ENCODE data around the gene TTF2. TPM values are rescaled to one million over a fixed set of nuclear protein-coding genes. Genes with fewer than 3 reads are reported as not detected.

Gene TTF2
- total RNA-seq, 1 donor from 2014 or later: 11.1 TPM

DNA sequence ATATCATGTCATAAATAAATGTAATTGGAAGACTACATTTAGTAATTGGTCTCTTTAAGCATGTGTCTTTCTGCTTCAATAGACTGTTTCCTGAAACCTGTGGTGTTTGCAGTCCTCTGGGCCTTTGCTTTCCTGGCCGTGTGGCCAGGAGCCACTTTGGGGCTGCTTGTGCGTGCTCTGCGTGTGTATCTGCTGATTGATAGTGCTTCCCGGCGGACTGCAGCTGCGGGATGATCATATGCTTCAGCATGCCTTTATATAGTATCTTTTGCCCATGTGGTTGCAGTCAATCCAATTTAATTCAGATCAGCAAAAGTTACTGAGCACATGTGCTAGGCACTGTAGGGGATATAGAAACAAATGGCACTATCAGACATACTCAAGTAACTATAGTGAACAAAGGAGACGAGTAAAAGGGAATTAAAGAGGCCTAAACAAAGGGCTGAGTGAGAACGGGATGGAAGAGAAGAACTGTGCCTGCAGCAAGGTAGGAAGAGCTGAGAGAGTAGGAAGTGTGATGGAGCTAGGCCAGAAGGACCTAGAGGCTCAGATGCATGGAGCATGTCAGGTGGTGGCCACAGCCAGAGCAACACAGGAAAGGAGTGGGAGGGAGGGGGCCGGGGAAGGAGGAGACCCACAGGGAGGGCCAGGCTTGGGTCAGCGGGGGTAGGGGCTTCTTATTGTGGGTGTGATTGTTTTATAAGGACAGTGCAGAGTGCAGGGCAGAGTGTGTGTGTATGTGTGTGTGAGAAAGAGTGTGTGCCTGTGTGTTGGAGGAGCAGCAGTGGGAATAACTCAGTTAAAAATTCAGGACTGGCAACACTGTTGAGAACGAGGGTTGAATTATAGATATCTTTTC lies 27.2 kb upstream of the TTF2 start:
- no peak overlapping the region for H3K27ac Mint-ChIP-seq (ENCODE audit: unreplicated experiment)
- H3K4me3 Mint-ChIP-seq (ENCODE audit: unreplicated experiment): no peak overlapping the region
- H3K27me3 Mint-ChIP-seq (ENCODE audit: unreplicated experiment): no peaks in the 10 kb centered on the region
- peaks cover 22% of the 10 kb centered on the region for H3K4me1 Mint-ChIP-seq (ENCODE audit: unreplicated experiment)
- no peaks in the 10 kb centered on the region for H3K36me3 Mint-ChIP-seq (ENCODE audit: low read depth, unreplicated experiment)
- no peak for TF ChIP-seq CTCF (IDR thresholded peaks at IDR 0.05; ENCODE audit: unreplicated experiment)
- H3K9me3 Mint-ChIP-seq (ENCODE audit: unreplicated experiment): no peaks in the 10 kb centered on the region
- DNase-seq (ENCODE audit: low spot score): no peak

GRCh38 chr1:117033772-117034171 lies 26.4 kb upstream of the TTF2 start:
- Mint-ChIP-seq H3K27me3 (ENCODE audit: unreplicated experiment) (no peaks in the 10 kb centered on the region), H3K9me3 (ENCODE audit: unreplicated experiment) (no peaks in the 10 kb centered on the region), H3K4me3 (ENCODE audit: unreplicated experiment) (no peak overlapping the region), H3K36me3 (ENCODE audit: low read depth, unreplicated experiment) (no peaks in the 10 kb centered on the region), H3K4me1 (ENCODE audit: unreplicated experiment) (peaks cover 22% of the 10 kb centered on the region), H3K27ac (ENCODE audit: unreplicated experiment) (no peak overlapping the region)
- no peak for TF ChIP-seq CTCF (IDR thresholded peaks at IDR 0.05; ENCODE audit: unreplicated experiment)
- no peak for DNase-seq (ENCODE audit: low spot score)

DNA sequence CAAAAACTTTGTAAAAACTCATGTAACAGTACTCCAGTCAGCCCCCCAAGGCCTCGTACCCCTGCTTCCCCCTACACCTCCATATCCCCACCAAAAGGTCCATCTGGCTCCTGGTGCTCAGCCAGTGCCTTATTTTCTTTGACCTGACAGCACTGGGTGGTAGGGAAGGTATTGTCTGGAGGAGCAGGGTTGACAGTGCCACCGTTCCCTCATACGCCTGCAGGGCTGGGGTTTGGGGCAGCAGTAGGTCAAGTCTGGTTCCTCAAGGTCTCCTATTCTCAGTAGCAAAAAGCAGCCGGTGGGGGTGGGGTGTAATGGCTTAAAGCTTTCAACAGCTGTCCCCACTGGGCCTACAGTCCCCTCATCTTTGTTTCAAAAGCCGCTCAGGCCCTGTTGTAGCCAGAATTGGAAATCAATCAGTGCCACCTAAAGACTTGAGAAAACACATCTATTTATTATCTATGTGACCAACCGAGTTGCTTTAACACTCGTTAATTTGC lies 25.3 kb upstream of the TTF2 start:
- no peak overlapping the region for H3K4me3 Mint-ChIP-seq (ENCODE audit: unreplicated experiment)
- H3K27me3 Mint-ChIP-seq (ENCODE audit: unreplicated experiment): no peaks in the 10 kb centered on the region
- H3K27ac Mint-ChIP-seq (ENCODE audit: unreplicated experiment): no peak overlapping the region
- no peaks in the 10 kb centered on the region for H3K36me3 Mint-ChIP-seq (ENCODE audit: low read depth, unreplicated experiment)
- no peak for DNase-seq (ENCODE audit: low spot score)
- no peaks in the 10 kb centered on the region for H3K9me3 Mint-ChIP-seq (ENCODE audit: unreplicated experiment)
- TF ChIP-seq CTCF (IDR thresholded peaks at IDR 0.05; ENCODE audit: unreplicated experiment): no peak
- H3K4me1 Mint-ChIP-seq (ENCODE audit: unreplicated experiment): peaks cover 22% of the 10 kb centered on the region

GRCh38 chr1:117036018-117036461 lies 24.1 kb upstream of the TTF2 start:
- Mint-ChIP-seq H3K27me3 (ENCODE audit: unreplicated experiment) (no peaks in the 10 kb centered on the region), H3K4me3 (ENCODE audit: unreplicated experiment) (no peak overlapping the region), H3K36me3 (ENCODE audit: low read depth, unreplicated experiment) (no peaks in the 10 kb centered on the region), H3K9me3 (ENCODE audit: unreplicated experiment) (no peaks in the 10 kb centered on the region), H3K27ac (ENCODE audit: unreplicated experiment) (no peak overlapping the region), H3K4me1 (ENCODE audit: unreplicated experiment) (peaks cover 22% of the 10 kb centered on the region)
- no peak for TF ChIP-seq CTCF (IDR thresholded peaks at IDR 0.05; ENCODE audit: unreplicated experiment)
- DNase-seq (ENCODE audit: low spot score): no peak

- no peak for TF ChIP-seq CTCF (IDR thresholded peaks at IDR 0.05; ENCODE audit: unreplicated experiment)
- no peaks in the 10 kb centered on the region for H3K27me3 Mint-ChIP-seq (ENCODE audit: unreplicated experiment)
- H3K36me3 Mint-ChIP-seq (ENCODE audit: low read depth, unreplicated experiment): no peaks in the 10 kb centered on the region
- H3K4me3 Mint-ChIP-seq (ENCODE audit: unreplicated experiment): no peak overlapping the region
- H3K4me1 Mint-ChIP-seq (ENCODE audit: unreplicated experiment): peaks cover 21% of the 10 kb centered on the region
- H3K27ac Mint-ChIP-seq (ENCODE audit: unreplicated experiment): no peak overlapping the region
- no peak for DNase-seq (ENCODE audit: low spot score)
- H3K9me3 Mint-ChIP-seq (ENCODE audit: unreplicated experiment): no peaks in the 10 kb centered on the region
These were observed 22.3 kb upstream of the TTF2 start for GRCh38 chr1:117037802-117038201.

All from endothelial cell (in vitro differentiated cells).